Mammary epithelial cell (primary cell): ENCODE results near the gene DMGDH.

ENCODE experiments used
- EZH2 ChIP-seq: IDR thresholded peaks from 2 replicates; pipeline ENCODE4 v1.6.1; 2012; ENCODE audit warnings: low read length, inconsistent platforms, borderline replicate concordance
- TF ChIP-seq, protein P1 (sequence below), 2 donors: IDR thresholded peaks in 1 of 2; conservative IDR thresholded peaks in 1 of 2; 2 replicates each; pipeline ENCODE4 v1.5.1; 2011 to 2012; ENCODE audit warnings: inconsistent platforms in 2 of 2, low read length in 2 of 2, mild to moderate bottlenecking in 2 of 2, control low read depth in 1 of 2, low read depth in 1 of 2; ENCODE audit not compliant: insufficient read depth in 1 of 2; ENCODE audit errors: extremely low read depth in 1 of 2

DNA sequence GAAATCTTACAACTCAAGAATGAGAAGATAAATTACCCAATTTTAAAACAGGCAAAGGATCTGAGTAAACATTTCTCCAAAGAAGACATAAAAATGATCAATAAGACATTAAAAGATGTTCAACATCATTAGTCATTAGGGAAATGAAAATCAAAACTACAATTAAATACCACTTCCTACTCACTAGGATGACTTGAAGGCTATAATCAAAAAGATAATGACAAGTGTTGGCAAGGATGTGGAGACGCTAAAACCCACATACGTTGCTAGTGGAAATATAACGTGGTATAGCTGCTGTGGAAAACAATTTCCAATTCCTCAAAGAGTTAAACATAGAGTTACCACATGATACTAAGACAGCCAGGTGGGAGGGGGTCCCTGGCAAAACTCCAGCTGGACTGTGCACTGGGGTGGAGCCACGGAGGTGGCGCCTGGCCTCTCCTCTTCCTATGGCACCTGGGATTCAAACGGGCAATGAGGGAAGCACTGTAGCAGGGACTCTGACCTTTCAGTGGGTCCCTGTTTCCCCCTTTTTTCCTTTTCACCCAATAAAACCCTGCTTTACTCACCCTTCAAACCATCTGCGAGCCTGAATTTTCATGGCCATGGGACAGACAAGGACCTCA lies 90.2 kb downstream of the DMGDH start:
- TF ChIP-seq, protein P1, sequence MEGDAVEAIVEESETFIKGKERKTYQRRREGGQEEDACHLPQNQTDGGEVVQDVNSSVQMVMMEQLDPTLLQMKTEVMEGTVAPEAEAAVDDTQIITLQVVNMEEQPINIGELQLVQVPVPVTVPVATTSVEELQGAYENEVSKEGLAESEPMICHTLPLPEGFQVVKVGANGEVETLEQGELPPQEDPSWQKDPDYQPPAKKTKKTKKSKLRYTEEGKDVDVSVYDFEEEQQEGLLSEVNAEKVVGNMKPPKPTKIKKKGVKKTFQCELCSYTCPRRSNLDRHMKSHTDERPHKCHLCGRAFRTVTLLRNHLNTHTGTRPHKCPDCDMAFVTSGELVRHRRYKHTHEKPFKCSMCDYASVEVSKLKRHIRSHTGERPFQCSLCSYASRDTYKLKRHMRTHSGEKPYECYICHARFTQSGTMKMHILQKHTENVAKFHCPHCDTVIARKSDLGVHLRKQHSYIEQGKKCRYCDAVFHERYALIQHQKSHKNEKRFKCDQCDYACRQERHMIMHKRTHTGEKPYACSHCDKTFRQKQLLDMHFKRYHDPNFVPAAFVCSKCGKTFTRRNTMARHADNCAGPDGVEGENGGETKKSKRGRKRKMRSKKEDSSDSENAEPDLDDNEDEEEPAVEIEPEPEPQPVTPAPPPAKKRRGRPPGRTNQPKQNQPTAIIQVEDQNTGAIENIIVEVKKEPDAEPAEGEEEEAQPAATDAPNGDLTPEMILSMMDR (conservative IDR thresholded peaks at IDR 0.05 in 1 of 2, IDR thresholded peaks at IDR 0.05 in 1 of 2; ENCODE audit: extremely low read depth in 1 of 2, insufficient read depth in 1 of 2, low read depth in 1 of 2, low read length in 2 of 2): no peak
- no peak for TF ChIP-seq EZH2
